Activated CD8-positive, alpha-beta T cell treated with anti-CD3 and anti-CD28 coated beads for 36 hours (primary cell): ENCODE results near the gene TP53INP2. TPM values are rescaled to one million over a fixed set of nuclear protein-coding genes. Genes with fewer than 3 reads are reported as not detected.
A peak's percentile ranks its signal among the peaks of the same experiment; 100 is the strongest.

Source experiments
- ATAC-seq: fragments of 200-7000 bp; cut with Tn5 transposase; one replicate; pipeline ENCODE4 v1.10.0; 2021; ENCODE audit warnings: mild to moderate bottlenecking, moderate library complexity
- CTCF ChIA-PET: fragments of 350-600 bp; sonication (Branson Sonifier 250); formaldehyde crosslinking; loops from one replicate; lab custom pipeline; 2021; ENCODE audit warnings: antibody characterized with exemption; lab: Charles Lee
- POLR2A ChIA-PET: fragments of 350-600 bp; sonication (Branson Sonifier 250); formaldehyde crosslinking; loops from one replicate; lab custom pipeline; 2021; ENCODE audit warnings: antibody characterized with exemption; lab: Charles Lee
- DNase-seq: peaks from one replicate; pipeline ENCODE4 v3.0.0-alpha.2; 2020
- H3K27ac Mint-ChIP-seq: one replicate; pipeline ENCODE4 v1.8.0; 2021; ENCODE audit warnings: mild to moderate bottlenecking, mixed read lengths
- H3K27me3 Mint-ChIP-seq: one replicate; pipeline ENCODE4 v1.8.0; 2021; ENCODE audit warnings: mixed read lengths
- H3K36me3 Mint-ChIP-seq: one replicate; pipeline ENCODE4 v1.8.0; 2021; ENCODE audit warnings: low read depth, mixed read lengths
- H3K4me1 Mint-ChIP-seq: one replicate; pipeline ENCODE4 v1.8.0; 2021; ENCODE audit warnings: low read depth, mixed read lengths
- H3K4me3 Mint-ChIP-seq: one replicate; pipeline ENCODE4 v1.8.0; 2021; ENCODE audit warnings: mild to moderate bottlenecking, moderate library complexity, mixed read lengths
- H3K9me3 Mint-ChIP-seq: one replicate; pipeline ENCODE4 v1.8.0; 2021; ENCODE audit warnings: mixed read lengths
- intact Hi-C: fragments of 100-400 bp; cut with micrococcal nuclease; formaldehyde crosslinking; loops from one replicate; pipeline ENCODE4 v1.10.0; 2022
- total RNA-seq, 2 experiments: library from RNA; stranded (reverse); gene quantifications; one replicate each; pipeline ENCODE4 v1.2.3, GENCODE V29; 2021
- TF ChIP-seq, protein P1 (sequence below): fragments of 200-600 bp; IDR thresholded peaks from one replicate; pipeline ENCODE4 v1.8.0; 2022; ENCODE audit warnings: antibody characterized with exemption, mild to moderate bottlenecking

The TP53INP2 gene
- total RNA-seq, 2 experiments from 2014 or later, result 4.0 to 4.6 TPM

DNA sequence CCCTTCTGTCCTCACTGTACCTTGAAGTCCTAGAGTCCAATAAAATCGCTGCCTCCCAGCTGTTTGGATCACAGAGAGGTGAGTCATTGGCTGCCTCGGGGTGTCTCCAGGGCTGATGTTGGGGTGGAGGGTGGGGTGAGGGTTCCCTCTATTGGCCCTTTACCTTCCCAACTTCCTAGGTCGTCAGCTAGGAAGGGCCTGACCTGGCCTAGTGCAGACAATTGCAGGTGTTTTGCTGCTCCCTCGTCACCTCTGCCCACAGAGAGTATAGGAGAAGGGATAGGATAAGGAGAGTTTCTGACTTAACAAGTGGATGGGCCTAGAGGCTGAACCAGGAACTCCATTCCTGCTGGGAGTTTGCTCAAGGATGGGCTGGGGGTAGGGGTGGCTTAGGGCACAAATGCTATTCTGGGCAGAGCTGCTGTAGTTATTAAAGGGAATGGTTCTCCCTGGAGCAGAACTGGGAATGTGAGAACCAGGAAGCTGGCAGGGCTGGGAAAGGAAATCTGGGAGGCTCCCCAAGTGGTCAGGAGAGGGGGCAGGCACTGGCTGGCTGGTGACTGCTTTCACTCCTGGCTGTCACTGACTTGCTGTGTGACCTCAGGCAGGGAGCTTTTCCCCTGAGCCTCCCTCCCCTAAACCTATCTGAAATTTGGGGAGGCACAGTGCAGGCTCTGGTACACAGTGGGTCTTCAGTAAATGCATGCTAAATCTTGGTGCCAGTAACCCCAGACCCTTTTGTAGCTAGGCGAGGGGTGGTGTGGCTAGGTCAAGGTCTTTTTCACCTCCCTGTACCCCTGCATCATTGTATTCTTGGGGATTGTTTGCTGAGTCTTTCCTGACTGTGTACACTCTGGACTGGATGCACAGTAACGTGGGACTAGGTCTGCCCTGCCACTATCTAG lies 1.5 kb downstream of the TP53INP2 start:
- ChIA-PET CTCF (interaction anchor here (0.9 to 2.4 kb wide), 6 partner anchors 9 to 393 kb away, joined by 3 to 16 read pairs (median 6); partner anchors contain the start of gene DYNLRB1), POLR2A (interaction anchor here (0.5 to 2.1 kb wide), 6 partner anchors 28 to 1715 kb away, joined by 3 to 9 read pairs (median 3); partner anchors contain the start of genes MAP1LC3A and PIGU)
- H3K4me3 Mint-ChIP-seq, result peak overlapping the region; percentile 81
- ATAC-seq (no peak), DNase-seq (peak; percentile 38)
- TF ChIP-seq, protein P1, sequence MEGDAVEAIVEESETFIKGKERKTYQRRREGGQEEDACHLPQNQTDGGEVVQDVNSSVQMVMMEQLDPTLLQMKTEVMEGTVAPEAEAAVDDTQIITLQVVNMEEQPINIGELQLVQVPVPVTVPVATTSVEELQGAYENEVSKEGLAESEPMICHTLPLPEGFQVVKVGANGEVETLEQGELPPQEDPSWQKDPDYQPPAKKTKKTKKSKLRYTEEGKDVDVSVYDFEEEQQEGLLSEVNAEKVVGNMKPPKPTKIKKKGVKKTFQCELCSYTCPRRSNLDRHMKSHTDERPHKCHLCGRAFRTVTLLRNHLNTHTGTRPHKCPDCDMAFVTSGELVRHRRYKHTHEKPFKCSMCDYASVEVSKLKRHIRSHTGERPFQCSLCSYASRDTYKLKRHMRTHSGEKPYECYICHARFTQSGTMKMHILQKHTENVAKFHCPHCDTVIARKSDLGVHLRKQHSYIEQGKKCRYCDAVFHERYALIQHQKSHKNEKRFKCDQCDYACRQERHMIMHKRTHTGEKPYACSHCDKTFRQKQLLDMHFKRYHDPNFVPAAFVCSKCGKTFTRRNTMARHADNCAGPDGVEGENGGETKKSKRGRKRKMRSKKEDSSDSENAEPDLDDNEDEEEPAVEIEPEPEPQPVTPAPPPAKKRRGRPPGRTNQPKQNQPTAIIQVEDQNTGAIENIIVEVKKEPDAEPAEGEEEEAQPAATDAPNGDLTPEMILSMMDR, result no peak
- no peaks in the 10 kb centered on the region for H3K9me3 Mint-ChIP-seq
- no peak overlapping the region for H3K27ac Mint-ChIP-seq
- peaks cover 7% of the 10 kb centered on the region for H3K27me3 Mint-ChIP-seq
- peaks cover 23% of the 10 kb centered on the region for H3K4me1 Mint-ChIP-seq
- intact Hi-C loops, result loop anchor here (5.0 kb wide), 1 partner anchor 168 kb away; no protein-coding TSS in a partner anchor
- H3K36me3 Mint-ChIP-seq, result peaks cover 4% of the 10 kb centered on the region

DNA sequence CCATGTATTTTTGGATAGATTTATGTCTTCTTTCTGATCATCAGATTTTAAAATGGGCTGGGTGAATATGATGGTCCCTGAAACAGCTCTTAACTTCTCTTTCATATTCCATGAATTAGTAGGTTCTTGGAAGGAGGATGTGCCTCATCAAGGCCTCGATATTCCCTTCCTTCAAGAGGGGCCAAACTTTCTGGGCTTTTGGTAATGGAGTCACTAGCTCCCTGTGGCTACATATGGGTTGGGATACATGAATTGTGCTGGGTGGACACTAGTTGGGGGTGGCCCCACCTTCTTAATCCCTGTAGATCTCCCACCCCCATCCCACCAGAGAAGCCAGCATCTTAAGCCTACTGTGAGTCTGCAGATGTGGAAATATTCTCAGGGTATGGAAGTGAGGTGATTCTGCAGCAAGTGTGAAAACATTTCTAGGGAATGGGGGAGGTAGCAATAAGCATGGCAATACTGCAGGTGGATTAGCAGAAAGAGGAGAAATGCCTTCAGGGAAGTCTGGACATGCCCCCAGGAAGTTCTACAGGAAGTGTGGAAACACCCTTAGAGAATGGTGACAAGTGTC lies 2.2 kb downstream of the TP53INP2 start:
- Mint-ChIP-seq H3K27me3 (peaks cover 7% of the 10 kb centered on the region), H3K36me3 (peaks cover 6% of the 10 kb centered on the region), H3K9me3 (no peaks in the 10 kb centered on the region), H3K27ac (no peak overlapping the region), H3K4me3 (no peak overlapping the region), H3K4me1 (peaks cover 24% of the 10 kb centered on the region)
- ChIA-PET CTCF (interaction anchor here (1.3 to 2.4 kb wide), 5 partner anchors 144 to 394 kb away, joined by 4 to 16 read pairs (median 9); partner anchors contain the start of gene DYNLRB1), POLR2A (interaction anchor here (0.5 to 2.0 kb wide), 3 partner anchors 148 to 1715 kb away, joined by 3 to 9 read pairs (median 3); partner anchors contain the start of gene MAP1LC3A)
- intact Hi-C loops, result loop anchor here (5.0 kb wide), 1 partner anchor 169 kb away; no protein-coding TSS in a partner anchor
- DNase-seq, result no peak
- ATAC-seq, result no peak
- TF ChIP-seq, protein P1, result no peak

DNA sequence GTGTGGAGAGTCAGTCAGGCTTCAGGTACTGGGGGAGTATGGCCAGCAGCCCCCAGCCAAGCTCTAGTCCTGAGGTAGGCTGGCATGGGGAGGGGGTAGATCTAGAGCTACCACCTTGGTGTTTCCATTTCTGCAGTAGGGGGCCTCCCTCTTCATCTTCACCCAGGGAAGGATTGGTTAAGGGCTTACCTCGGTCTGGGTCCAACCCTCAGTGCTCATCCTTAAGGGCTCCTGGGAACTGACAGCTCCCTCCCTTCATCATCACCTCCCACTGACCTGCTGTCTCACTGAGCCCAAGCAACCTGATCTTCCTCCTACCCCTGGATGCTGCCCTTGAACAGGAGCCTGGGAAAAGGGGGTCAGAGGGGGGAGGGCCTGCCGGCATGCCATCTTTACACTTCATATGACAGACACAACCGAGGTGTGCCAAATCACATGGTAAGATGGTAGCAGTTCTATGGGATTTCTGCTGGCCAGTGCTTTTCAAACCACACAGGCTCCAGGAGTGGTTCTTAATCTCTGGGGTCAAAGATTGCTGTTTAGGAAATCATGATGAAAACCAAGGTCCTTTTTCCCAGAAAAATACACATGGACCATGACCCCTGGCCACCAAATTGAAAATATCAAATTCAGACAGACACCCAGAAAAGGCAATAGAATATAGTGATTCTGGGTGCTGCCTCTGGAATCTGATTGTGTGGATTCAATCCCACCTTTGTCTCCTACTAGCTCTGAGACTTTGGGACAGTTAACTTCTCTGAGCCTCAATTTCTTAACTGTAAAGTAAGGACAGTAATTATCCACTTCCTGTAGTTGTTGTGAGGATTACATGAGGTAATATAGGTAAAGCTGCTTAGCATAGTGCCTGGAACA lies 3.0 kb downstream of the TP53INP2 start:
- no peak overlapping the region for H3K27ac Mint-ChIP-seq

DNA sequence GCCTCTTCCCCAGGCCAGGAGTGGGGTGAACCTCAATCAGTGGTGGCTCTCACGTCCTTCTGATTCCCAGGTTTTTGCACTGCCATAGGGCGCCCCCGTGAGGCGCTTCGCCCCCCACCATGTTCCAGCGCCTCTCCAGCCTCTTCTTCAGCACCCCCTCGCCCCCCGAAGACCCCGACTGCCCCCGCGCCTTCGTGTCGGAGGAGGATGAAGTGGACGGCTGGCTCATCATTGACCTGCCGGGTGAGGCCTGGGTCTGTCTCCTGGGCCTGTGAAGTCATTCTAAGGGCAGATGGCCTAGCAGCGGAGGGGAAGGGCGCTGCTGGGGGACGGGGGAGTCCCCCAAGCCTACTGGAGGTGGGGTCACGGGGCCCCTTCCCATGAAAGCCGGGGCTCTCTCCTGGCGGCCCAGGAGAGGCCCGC lies 4.5 kb downstream of the TP53INP2 start:
- CTCF ChIA-PET, result interaction anchor here (0.9 to 6.8 kb wide), 17 partner anchors 9 to 406 kb away, joined by 3 to 56 read pairs (median 4); partner anchors contain the start of genes AHCY and DYNLRB1
- Mint-ChIP-seq H3K27ac (peak overlapping the region; percentile 89), H3K4me1 (peaks cover 30% of the 10 kb centered on the region), H3K27me3 (no peaks in the 10 kb centered on the region), H3K4me3 (peak overlapping the region; percentile 75), H3K9me3 (no peaks in the 10 kb centered on the region), H3K36me3 (peaks cover 17% of the 10 kb centered on the region)
- ATAC-seq, result peak; percentile 21
- POLR2A ChIA-PET, result interaction anchor here (0.6 kb wide), 1 partner anchor 164 kb away, joined by 3 read pairs; no protein-coding TSS in a partner anchor
- TF ChIP-seq, protein P1, result peak; percentile 86
- intact Hi-C loops, result loop anchor here (2.0 to 5.0 kb wide), 2 partner anchors 32 to 171 kb away; partner anchors contain the start of gene PIGU
- DNase-seq, result peak; percentile 81

More for the DNA sequence above, 3.0 kb downstream of the TP53INP2 start:
- POLR2A ChIA-PET, result interaction anchor here (0.9 to 2.0 kb wide), 2 partner anchors 148 to 162 kb away, joined by 3 to 9 read pairs; partner anchors contain the start of gene MAP1LC3A
- DNase-seq (no peak), ATAC-seq (no peak)
- CTCF ChIA-PET, result interaction anchor here (0.7 to 6.8 kb wide), 23 partner anchors 7 to 394 kb away, joined by 3 to 56 read pairs (median 4); partner anchors contain the start of gene DYNLRB1
- Mint-ChIP-seq H3K4me1 (peaks cover 24% of the 10 kb centered on the region), H3K36me3 (peaks cover 6% of the 10 kb centered on the region), H3K27me3 (peaks cover 4% of the 10 kb centered on the region), H3K4me3 (no peak overlapping the region), H3K9me3 (no peaks in the 10 kb centered on the region)
- TF ChIP-seq, protein P1, result no peak
- intact Hi-C loops, result loop anchor here (5.0 kb wide), 1 partner anchor 170 kb away; no protein-coding TSS in a partner anchor
